A673 (cell line): Measurements from ENCODE around the gene DPH3.

Source experiments
- CTCF ChIP-seq: fragments of 300-800, 200-600 bp; sonication (generic); conservative IDR thresholded peaks from 2 replicates; pipeline ENCODE4 v1.5.1; 2017; ENCODE audit warnings: low read depth, mild to moderate bottlenecking, antibody characterized with exemption, low read length, moderate library complexity, mixed read lengths
- EZH2 ChIP-seq: fragments of 200-600 bp; sonication (generic); IDR thresholded peaks from 2 replicates; pipeline ENCODE4 v1.6.1; 2017; ENCODE audit warnings: borderline replicate concordance, low read depth, mild to moderate bottlenecking, mixed read lengths, antibody characterized with exemption, low read length; ENCODE audit not compliant: poor library complexity, severe bottlenecking

GRCh38 chr3:16239780-16240179 lies 25.0 kb downstream of the DPH3 start:
- TF ChIP-seq CTCF (no peak), EZH2 (no peak)
